Breast epithelium (tissue), 3 donors: ENCODE data around the gene TGFBR1.

Source experiments
- POLR2A ChIP-seq: fragments of 450-650 bp; IDR thresholded peaks from one replicate; pipeline ENCODE4 v1.6.1; 2016; ENCODE audit warnings: antibody characterized with exemption, mild to moderate bottlenecking, moderate library complexity
- POLR2AphosphoS5 ChIP-seq, 3 donors: sonication (generic); formaldehyde crosslinking; IDR thresholded peaks; one replicate each; pipeline ENCODE4 v1.6.1; 2017; ENCODE audit warnings: antibody characterized with exemption in 3 of 3
- TF ChIP-seq, protein P1 (sequence below), 3 donors: fragments of 450-650 bp; IDR thresholded peaks; one replicate each; pipeline ENCODE4 v1.5.1; 2016 to 2017; ENCODE audit warnings: antibody characterized with exemption in 3 of 3, mild to moderate bottlenecking in 3 of 3, moderate library complexity in 3 of 3

GRCh38 chr9:99119976-99120655 lies 15.2 kb downstream of the TGFBR1 start:
- TF ChIP-seq POLR2AphosphoS5 (IDR thresholded peaks at IDR 0.05) (no peak), POLR2A (no peak)
- TF ChIP-seq, protein P1, sequence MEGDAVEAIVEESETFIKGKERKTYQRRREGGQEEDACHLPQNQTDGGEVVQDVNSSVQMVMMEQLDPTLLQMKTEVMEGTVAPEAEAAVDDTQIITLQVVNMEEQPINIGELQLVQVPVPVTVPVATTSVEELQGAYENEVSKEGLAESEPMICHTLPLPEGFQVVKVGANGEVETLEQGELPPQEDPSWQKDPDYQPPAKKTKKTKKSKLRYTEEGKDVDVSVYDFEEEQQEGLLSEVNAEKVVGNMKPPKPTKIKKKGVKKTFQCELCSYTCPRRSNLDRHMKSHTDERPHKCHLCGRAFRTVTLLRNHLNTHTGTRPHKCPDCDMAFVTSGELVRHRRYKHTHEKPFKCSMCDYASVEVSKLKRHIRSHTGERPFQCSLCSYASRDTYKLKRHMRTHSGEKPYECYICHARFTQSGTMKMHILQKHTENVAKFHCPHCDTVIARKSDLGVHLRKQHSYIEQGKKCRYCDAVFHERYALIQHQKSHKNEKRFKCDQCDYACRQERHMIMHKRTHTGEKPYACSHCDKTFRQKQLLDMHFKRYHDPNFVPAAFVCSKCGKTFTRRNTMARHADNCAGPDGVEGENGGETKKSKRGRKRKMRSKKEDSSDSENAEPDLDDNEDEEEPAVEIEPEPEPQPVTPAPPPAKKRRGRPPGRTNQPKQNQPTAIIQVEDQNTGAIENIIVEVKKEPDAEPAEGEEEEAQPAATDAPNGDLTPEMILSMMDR (IDR thresholded peaks at IDR 0.05), result no peak
